ENCODE data around the gene RRP1.
A peak's percentile ranks its signal among the peaks of the same experiment; 100 is the strongest.

RRP1 gene

GRCh38 chr21:43803558-43804300 is 14.4 kb downstream of the RRP1 start:
- no peak for DNase-seq

DNA sequence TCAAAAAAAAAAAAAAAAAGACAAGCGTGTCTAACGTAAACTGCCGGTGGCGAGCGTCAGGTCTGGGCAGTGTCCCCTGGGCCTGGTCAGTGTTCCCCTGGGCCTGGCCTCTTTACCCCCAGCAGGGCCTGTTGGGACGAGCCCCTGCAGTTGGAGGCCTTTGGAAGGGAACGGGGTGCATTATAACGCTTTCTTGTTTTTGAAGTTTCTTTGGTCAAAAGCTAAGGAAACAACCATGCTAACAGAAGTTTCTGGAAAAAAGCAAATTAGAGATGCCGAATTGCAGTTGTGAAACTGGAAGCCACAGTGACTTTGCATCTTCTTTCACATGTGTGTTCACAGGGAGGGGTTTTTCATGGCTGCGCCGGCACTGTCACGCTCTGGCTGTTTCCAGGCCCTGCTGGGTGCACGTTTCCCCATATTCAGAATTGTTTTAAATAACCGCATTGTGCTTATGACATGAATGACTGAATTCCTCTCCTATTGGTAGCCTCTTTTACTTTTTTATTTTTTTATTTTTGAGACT is 16.0 kb downstream of the RRP1 start:
- DNase-seq: no peak

DNA sequence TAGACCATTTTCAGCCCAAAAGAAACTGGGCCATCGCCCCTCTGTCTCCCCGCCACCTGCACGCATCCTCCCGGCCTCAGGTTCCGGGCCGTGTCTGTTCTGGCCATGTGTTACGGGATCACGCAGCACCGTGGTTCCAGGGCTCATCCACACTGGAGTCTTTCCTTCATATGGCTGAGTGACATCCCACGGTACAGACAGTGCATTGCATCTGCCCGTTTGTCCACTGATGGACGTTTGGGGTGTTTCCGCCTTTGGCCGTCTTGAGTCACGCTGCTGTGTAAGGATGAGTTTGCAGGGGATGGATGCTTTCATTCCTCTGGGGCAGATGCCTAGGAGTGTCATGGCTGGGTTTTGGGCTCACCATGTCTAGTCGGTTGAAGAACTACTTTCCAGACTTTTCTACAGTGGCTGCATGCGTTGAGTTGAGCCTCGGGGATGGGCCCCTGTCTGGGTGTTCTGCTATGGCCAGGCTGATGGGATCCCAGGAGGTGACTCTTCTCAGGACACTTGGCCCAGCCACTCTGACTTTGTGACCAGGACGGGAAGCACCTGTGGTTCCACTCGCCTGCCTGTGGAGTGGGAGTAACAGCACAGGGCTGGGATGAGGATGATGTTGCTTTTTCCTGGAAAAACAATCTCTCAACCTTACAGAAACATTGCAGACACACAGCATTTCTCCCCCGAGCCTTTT is 16.8 kb downstream of the RRP1 start:
- no peak for DNase-seq

DNA sequence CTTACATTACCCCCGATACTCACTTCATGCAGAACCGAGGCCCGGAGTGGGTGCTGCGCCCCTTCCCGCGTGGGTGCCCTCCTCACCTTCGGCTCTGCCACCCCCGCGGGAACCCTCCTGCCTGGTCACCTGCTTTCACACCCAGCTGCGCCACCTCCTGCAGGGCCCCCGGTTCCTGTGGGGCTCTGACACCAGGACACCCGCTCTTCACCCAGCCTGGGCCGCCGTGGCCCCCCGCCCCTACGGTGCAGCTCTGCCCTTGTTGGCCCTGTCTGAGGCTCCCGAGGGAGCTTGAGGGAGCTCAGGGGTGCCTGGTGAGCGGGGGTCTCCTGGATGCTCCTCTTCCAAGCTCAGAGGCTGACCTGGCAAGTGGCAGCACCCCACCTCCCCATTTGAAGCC is 19.0 kb downstream of the RRP1 start:
- no peak for DNase-seq

DNA sequence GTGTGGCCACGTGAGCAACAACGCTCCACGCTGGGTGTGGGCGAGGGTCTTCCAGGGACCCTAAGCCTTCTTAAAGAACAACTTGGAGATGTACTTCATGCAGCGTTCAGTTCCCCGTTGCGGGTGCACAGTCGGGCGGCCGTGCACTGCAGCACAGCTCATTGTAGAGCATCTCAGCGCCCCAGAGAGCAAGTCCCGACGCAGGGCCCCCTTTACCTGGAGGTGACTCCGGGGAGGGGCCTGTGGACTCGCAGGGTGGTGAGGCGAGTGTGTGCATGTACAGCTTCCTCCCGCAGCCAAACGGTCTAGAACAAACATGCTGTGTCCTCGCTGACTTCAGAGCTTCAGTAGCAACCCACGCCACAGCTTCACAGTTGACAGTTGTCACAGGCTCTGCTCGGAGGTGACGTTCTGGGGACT is 19.5 kb downstream of the RRP1 start:
- no peak for DNase-seq

DNA sequence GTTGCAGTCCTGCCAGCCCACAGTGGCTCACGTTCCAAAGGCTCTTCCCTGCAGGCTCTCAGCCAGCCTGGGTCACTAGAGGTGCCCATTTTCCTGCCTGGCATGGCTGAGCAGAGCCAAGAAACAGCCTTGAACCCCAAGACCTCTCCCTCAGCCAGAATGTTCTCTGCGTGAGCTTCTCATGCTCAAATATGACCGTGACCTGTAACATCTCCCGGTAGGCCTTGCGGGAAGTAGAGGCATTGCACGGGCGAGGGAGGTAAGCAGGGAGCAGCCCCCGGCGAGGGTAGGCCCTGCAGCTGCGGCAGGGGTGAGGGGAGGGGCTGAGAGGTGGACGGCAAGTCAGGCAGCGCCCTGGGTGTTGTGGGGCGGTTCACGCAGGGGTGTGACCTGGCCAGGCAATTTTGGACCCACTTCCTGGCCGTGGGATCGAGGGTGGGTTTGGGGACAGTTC is 20.0 kb downstream of the RRP1 start:
- DNase-seq: no peak

- no peak for DNase-seq
These were observed 20.6 kb downstream of the RRP1 start for GRCh38 chr21:43809853-43810504.

DNA sequence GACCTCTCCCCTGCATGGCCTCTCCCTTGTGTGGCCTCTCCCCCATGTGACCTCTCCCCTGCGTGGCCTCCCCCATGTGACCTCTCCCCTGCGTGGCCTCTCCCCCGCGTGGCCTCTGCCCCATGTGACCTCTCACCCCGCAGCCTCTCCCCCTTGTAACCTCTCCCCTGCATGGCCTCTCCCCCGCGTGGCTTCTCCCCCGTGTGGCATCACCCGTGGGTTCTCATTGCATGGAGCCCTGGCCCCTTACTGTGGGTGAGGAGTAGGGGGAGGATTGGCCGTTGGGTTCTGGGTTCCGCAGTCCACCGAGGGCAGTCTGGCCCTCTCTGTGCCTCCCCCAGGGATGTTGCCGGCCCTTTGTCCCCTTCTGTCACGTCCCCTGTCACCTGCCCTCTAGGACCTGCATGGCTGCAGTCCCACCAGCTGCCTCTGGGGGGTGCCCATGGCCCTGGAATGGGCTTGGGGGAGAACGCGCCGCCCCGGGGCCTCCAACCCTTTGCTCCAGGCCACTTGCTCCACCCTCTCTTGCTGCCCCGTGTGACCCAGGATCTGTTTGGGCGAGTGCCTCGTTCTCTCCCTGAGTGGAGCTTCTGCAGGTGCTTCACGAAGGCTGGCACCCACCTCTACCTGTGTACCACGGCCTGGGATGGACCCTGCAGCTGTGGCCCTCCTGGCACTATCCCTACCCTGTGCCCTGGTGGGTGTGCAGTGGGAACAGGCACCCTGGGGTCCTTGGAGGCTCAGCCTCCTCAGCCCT is 21.3 kb downstream of the RRP1 start:
- peak; percentile 91 for DNase-seq

DNA sequence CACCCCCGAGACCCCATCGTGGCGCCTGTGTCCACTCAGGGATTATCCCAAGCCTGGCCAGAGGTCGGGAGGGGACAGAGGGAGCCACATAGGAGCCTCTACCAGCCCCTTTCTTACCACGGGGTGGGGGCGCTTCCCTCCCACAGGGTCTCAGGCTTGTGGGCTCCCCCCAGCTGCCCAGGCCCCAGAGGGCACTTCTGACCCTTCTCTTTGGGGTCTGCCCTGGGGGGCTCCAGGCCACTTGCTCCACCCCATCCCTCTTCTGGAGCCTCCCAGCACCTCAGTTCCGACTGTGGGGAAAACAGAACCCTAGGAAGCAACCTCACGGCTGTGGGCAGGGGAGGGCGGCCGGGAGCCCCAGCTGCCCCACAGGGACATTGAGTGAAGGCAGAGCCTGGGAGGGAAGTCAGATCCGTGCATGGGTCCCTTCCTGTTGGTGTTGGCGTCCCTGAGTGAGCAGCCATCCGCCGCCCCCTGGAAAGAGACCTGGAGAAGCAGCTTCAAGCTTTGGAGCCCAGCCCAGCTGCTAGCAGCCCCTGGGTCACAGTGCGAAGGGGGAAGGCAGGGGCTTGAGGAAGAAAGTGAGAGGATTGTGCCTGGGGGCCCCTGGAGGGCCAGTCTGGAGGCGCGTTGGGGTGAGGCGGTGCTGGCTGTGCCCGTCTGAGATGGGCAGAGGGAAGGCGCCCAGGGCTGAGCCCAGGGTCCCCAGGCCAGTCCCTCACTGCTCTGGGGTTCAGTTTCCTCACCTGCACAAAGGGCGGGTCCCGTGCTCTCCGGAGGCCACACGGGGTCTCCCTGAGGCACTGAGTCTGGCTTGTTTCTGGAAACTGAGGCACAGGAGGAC is 22.1 kb downstream of the RRP1 start:
- no peak for DNase-seq

- no peak for DNase-seq
These were observed 22.9 kb downstream of the RRP1 start for GRCh38 chr21:43812139-43812821.

- DNase-seq: peak; percentile 10
These were observed 23.7 kb downstream of the RRP1 start for GRCh38 chr21:43812957-43813655.

GRCh38 chr21:43813656-43813980 is 24.2 kb downstream of the RRP1 start:
- DNase-seq: peak; percentile 14

GRCh38 chr21:43814215-43815106 is 25.1 kb downstream of the RRP1 start:
- DNase-seq: no peak

- no peak for DNase-seq
These were observed 25.8 kb downstream of the RRP1 start for GRCh38 chr21:43815107-43815613.

GRCh38 chr21:43815991-43816390 is 26.6 kb downstream of the RRP1 start:
- no peak for DNase-seq

DNA sequence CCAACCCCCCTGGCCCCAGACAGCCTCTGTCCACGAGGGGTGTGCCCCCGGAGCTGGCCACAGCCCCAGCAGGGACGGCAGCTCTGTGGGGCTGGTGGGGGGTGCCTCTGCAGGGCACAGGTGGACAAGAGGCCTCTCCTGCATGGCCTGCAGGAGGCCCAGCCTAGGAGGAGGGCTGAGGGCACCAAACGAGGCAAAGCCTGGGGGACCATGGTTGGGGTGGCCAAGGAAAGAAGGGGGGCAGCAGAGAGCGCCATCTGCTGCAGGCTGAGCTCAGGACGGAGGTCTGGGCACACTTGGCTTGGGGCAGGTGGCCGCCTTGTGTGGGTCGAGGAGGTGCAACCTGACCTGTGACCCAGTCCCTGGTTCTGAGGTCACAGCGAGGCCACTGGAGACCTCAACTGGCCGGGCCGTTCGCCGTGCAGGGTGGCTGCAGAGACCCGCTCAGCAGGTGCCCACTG is 27.3 kb downstream of the RRP1 start:
- DNase-seq: no peak

DNA sequence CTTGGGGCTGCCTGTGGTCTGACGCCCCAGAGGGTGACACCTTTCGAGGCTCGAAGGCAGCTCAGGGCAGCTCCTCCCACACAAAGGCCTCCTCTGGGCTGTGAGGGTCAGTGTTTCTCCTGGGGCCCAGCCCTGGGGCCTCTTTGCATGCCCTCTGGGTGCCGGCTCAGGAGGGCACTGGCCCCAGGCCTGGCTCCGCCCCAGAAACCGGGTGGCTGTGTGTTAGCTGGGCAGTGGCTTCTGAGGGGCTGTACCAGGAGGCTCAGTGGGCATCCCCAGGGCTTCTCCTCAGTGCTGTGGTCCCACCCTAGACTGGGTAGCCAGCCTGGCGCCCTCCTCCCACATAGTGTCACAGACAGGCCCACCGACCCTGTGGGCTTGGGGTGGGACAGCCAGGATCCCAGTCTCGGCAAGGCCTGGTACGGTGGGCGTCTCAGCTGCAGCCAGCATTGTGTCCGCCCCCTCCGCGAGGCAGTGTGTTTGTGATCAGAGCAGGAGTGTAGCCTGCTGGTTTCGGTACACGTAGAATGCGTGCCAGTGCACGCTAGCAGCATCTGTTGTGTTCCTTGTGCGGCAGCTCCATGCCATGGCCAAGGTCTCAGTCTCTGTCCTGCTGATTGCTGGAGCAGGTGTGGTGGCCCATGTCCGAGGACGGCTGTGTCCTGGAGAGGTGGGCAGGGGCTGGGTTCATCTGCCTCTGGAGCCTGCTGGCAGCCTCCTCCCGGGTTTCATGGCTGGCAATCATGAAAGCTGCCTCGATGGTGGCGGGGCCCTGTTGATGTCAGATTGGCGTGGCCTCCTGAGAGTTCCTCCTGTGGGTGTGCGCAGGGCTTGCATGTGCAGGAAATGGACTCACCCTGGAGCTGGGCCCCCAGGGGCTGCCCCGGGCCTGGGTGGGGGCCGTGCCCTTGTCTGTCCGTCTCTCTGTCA is 28.0 kb downstream of the RRP1 start:
- no peak for DNase-seq

- DNase-seq: no peak
These were observed 29.3 kb downstream of the RRP1 start for GRCh38 chr21:43818685-43819084.

All from activated CD8-positive, alpha-beta memory T cell treated with anti-CD3 and anti-CD28 coated beads, Interleukin-2, amount 50 U/mL, for 4 hours (primary cell).